ENCODE results near the gene TMIGD3.

TMIGD3 gene

DNA sequence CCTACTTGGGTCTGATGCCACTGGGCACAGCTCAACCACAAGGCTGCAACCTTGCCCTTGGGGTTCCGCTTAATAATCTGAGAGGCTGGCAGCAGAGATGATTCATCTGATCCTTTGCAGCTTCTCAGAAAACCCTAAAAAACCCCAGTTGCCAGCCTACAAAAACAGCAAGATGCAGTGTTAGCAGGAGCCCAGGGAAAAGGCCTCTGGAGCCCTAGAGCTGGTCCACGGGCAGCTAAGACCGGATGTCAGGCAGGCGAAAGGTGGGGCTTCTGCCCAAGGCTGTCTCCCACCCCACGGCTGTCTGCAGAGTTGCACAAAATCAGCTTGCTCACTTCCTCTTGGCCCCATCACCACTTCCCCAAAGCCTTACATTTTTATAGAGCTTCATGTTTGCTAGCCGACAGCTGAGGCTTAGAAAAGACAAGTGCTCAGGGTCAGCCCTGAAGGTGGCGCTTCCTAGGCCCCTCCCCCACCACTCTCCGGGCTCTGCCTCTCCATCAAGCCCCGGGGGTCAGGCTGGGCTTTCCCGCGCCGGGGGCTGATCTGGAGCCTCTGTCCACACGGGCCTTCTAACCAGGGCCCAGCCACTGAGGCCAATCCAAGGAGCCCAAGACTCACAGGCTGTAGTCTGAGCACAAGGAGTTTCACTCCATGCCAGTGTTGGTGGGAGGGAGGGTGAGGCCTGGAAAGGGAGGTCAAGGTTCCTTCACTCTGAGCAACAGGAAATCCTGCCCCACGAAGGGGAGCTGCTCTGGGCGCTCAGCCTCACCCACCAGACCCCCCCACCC is 4.2 kb upstream of the TMIGD3 start:
- peak; percentile 27 to 32 (median 32) for DNase-seq (ENCODE audit: low read depth in 3 of 3, low spot score in 1 of 3)

DNA sequence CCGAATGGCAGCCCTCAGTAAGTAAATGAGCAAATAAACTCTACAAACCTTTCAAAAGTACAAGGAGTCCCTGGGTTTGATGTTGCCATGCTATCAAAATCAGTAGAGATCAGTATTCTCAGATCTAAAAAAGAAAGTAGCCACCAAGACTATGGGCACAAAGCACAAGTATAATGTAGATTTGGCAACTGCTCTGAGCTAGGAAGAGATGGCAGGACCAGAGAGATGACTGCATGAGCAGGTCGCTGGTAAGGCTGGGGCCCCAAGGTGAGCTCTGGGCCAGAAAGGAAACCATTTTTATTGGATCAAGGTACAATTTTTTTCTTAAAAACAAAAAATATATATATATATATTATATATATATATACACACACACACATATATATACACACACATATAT is 3.1 kb upstream of the TMIGD3 start:
- DNase-seq (ENCODE audit: low read depth in 3 of 3, low spot score in 1 of 3) = no peak

- no peak for DNase-seq (ENCODE audit: low read depth in 3 of 3, low spot score in 1 of 3)
Observed at GRCh38 chr1:111505641-111506119, 2.2 kb upstream of the TMIGD3 start.

DNA sequence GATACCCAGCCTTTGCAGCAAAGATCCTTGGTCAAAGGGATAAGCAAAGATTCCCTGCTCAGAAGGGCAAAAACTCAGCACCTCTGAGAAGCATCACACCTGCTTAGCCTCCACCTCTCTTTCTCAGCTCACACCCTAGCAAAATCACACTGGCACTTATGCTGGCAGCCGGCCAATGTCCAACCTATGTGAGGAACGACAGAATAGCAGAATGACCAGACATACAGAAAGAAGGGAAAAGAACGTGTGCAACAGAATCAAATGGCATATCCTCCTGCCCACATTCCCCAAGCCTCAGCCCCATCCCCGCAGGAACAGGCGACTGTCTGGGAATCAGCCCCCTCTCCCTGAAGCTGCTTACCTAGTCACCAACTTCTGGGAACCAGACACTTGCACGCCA is 664 bp upstream of the TMIGD3 start:
- no peak for DNase-seq (ENCODE audit: low read depth in 3 of 3, low spot score in 1 of 3)

DNA sequence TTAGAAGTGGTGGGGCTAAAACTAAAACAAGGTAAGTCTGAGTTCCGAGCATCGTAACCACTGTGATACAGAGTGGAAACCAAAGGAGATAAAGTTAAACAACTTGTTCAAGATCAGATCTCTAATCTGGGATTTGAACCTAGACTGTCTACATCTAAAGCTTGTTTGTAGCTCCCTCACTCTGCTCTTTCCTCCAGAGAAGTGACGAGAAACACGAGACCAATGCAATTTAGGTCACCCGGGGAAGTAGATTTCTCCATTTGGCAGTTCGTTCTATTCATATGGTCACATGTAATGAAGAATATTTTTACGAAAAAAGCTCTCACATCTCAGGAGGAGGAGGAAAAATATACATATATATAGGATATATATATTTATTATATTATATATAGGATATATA is 1.8 kb downstream of the TMIGD3 start:
- DNase-seq (ENCODE audit: low read depth in 3 of 3, low spot score in 1 of 3) = no peak

GRCh38 chr1:111499026-111499785 is 4.2 kb downstream of the TMIGD3 start:
- no peak for DNase-seq (ENCODE audit: low read depth in 3 of 3, low spot score in 1 of 3)

GRCh38 chr1:111497592-111497991 is 5.8 kb downstream of the TMIGD3 start:
- no peak for DNase-seq (ENCODE audit: low read depth in 3 of 3, low spot score in 1 of 3)

DNA sequence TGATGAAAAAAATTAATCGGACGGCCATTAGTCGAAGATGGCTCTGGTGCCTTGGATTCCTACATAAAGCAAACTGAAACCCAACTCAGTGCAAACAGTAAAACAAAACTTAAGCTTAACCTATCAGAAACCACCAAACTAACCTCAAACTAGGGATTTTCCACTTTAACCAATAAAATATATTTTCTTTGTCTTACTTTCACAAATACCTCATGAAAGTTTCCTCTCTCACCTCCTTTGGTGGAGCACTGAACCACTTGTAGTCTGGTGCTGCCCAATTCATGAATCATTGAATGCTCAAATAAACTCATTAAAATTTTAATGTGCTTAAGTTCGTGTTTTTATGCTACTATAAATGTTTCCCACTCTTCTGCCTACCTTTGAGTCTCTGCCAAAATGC is 7.0 kb downstream of the TMIGD3 start:
- DNase-seq (ENCODE audit: low read depth in 3 of 3, low spot score in 1 of 3) = no peak

GRCh38 chr1:111491070-111491469 is 12.4 kb downstream of the TMIGD3 start:
- no peak for DNase-seq (ENCODE audit: low read depth in 3 of 3, low spot score in 1 of 3)

GRCh38 chr1:111490220-111490619 is 13.2 kb downstream of the TMIGD3 start:
- no peak for DNase-seq (ENCODE audit: low read depth in 3 of 3, low spot score in 1 of 3)

- DNase-seq (ENCODE audit: low read depth in 3 of 3, low spot score in 1 of 3) = no peak
Observed at GRCh38 chr1:111489604-111490003, 13.8 kb downstream of the TMIGD3 start.

DNA sequence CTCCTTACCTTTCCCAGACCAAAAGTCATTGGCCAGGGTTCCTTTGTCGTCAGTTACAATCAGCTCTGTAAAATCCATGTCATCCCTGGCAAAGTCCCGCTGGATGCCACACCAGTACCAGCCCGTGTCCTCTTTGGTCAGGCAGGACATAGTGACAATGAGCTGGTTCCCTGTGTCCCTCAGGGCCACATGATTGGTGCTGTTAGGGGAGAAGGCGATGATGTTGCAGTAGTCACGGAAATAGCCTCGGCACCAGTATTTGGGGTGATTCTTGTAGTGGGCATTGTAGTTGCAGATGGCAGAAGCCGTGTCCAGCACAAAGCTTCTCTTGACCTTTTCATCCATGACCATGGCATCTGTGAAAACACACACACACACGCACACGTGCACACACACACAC is 14.8 kb downstream of the TMIGD3 start:
- DNase-seq (ENCODE audit: low read depth in 3 of 3, low spot score in 1 of 3) = no peak

DNA sequence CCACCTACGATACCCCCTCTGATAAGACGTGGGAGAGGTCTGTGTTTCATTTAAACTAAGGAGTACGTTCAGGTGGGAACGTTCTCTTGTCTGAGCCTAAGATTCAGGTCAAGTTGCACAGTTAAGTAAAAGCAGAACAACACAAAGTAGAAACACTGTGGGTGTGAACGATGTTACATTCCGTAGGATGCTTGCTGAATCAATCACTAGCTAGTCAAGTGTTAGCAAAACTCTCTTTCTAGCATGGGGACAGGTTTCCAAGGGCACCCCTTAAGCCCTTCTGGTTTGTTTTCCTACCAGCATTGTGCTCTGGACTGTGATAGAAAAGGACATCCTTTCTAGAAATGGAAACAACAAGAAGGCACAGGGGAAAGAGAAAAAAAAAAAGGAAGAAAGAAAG is 16.3 kb downstream of the TMIGD3 start:
- DNase-seq (ENCODE audit: low read depth in 3 of 3, low spot score in 1 of 3) = no peak

- DNase-seq (ENCODE audit: low read depth in 3 of 3, low spot score in 1 of 3) = no peak
Observed at GRCh38 chr1:111486431-111486830, 17.0 kb downstream of the TMIGD3 start.

DNA sequence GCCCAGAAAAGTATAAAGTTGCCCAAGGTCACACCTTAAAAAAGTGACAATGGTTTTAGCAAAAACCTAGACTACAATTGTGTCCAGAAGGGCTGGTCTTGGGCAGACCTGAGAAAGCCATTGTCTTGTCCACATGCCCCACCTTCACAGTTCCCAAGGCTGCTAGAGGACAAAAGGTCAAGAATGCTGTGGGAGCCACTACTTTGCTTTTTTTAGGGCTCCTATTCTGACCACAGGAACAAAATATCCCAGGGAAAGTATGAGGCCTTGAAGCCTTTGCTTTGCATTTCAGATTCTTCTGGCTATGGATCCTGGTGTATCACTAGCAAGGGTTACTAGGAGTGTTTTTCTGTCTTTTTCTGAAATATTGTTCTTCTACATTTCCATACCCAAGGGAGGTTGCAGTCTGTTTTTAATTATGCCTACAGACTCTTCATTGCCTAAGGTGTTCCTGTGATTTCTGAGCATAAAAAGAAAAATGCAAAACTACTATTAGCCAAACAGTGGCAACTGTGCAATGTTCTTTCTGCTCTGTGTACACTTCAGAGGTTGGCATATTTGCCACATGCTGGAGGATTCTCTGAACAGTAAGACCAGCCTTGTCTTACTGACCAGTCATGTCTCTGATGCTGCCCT is 18.9 kb downstream of the TMIGD3 start:
- no peak for DNase-seq (ENCODE audit: low read depth in 3 of 3, low spot score in 1 of 3)

- no peak for DNase-seq (ENCODE audit: low read depth in 3 of 3, low spot score in 1 of 3)
Observed at GRCh38 chr1:111483876-111484275, 19.6 kb downstream of the TMIGD3 start.

- DNase-seq (ENCODE audit: low read depth in 3 of 3, low spot score in 1 of 3) = no peak
Observed at GRCh38 chr1:111483166-111483565, 20.3 kb downstream of the TMIGD3 start.

DNA sequence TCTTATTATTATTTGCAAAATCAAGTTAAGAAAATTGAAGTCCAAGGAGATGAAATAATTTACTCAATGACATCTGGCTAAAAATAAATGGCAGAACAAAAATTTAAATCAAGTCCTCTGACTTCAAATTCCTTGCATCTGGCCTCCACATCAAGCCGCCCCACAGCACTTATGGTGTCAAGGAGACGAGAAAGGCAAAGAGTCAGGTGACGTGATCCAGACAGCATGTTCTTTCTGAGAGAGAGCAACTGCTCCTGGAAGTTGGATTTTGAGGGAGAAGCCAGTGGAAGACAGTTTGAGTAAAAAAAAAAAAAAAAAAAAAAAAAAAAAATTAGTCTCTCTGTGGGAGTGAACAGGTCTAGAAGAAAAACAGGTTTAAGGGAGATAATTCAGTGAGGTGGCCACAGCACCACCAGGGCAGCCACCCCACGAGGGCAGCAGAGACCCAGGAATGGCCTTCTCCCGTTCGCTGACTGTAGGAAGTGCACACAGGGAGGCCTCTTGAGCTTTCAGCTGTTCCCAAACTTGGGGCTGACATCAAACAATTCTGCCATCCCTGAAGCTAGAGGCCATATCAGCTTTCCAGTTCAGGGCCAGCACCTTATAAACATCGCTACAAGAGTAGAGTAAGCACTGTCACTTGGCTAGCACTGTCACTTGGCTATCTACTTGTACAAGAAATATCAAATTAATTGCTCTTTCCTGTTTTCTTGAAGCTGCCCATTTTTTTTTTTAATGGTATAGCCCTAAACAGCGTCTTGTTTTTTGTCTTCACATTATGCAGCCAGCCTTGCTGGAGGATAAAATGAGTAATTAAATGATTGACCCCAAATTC is 21.8 kb downstream of the TMIGD3 start:
- DNase-seq (ENCODE audit: low read depth in 3 of 3, low spot score in 1 of 3) = peak in 2 of 3 donors; percentile 28 to 46

DNA sequence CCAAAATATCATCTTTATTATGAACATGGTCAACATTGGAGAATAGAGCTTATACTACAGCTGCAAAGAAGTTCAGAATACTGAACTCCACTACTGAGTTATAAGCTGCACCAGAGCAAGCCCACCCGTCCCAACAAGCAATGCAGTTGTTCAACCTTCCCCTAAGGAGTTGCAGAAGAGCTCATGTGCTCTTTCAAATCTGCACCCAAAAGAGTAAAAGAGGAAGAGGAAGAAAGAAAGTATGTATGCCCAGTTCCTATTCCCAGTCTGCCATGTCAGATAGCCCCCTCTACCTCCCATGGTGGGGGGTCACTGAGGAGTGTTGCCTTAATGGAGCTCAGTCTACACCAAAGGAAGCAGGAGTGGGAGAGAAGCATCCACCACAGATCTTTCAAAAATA is 22.8 kb downstream of the TMIGD3 start:
- no peak for DNase-seq (ENCODE audit: low read depth in 3 of 3, low spot score in 1 of 3)

GRCh38 chr1:111476761-111477309 is 26.6 kb downstream of the TMIGD3 start:
- DNase-seq (ENCODE audit: low read depth in 3 of 3, low spot score in 1 of 3) = no peak

DNA sequence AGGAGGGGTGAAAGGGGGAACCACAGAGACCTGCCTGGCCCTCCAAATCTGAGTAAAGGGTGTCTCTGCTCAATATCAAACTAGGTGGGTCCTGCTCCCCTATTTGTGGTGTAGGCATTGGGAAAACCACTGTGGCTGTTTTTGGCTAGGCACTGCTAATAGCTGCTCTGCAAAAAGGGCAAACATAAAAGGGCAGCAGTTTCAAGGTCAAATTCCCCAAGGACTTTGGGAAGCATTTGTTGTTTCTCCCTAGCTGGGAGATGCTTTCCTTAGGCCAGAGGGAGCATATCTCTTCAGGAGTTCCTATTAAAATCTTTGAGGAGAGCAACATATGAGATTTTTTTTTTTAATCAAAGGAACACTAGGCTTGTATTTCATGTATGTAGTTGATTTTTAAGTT is 27.2 kb downstream of the TMIGD3 start:
- DNase-seq (ENCODE audit: low read depth in 3 of 3, low spot score in 1 of 3) = no peak
